GM23248 (cell line): ENCODE data around the gene CAPS2.

Source experiments
- EZH2 ChIP-seq: fragments of 200-600 bp; sonication (generic); IDR thresholded peaks from 2 replicates; pipeline ENCODE4 v1.6.1; 2018; ENCODE audit warnings: antibody characterized with exemption, mild to moderate bottlenecking; ENCODE audit not compliant: insufficient read depth, poor library complexity, severe bottlenecking
- EZH2phosphoT487 ChIP-seq: fragments of 200-600 bp; sonication (generic); IDR thresholded peaks from 2 replicates; pipeline ENCODE4 v1.6.1; 2018; ENCODE audit warnings: antibody characterized with exemption, moderate library complexity, mild to moderate bottlenecking, low read depth; ENCODE audit not compliant: insufficient read depth

DNA sequence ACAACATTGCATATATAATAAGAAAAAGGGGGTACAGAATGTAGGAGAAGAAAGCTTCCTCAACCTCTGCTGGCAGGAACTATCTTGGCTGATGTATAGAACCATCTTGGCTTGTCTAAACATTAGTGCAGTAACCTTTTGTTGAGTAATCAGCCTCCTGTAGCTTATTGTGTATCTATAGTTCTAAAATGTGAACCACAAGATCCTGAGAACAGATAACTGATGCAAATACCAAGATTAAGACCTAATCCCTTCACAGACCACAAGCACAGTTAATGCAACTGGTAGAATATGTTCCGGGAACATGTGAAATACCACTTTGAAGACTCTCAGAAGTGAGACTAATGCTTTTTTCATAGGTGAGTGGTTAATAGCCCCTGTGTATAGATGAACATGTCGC, 69.8 kb downstream of the CAPS2 start:
- TF ChIP-seq EZH2 (no peak), EZH2phosphoT487 (no peak)
